ENCODE measurements around the gene ADAMTSL3.

DNA sequence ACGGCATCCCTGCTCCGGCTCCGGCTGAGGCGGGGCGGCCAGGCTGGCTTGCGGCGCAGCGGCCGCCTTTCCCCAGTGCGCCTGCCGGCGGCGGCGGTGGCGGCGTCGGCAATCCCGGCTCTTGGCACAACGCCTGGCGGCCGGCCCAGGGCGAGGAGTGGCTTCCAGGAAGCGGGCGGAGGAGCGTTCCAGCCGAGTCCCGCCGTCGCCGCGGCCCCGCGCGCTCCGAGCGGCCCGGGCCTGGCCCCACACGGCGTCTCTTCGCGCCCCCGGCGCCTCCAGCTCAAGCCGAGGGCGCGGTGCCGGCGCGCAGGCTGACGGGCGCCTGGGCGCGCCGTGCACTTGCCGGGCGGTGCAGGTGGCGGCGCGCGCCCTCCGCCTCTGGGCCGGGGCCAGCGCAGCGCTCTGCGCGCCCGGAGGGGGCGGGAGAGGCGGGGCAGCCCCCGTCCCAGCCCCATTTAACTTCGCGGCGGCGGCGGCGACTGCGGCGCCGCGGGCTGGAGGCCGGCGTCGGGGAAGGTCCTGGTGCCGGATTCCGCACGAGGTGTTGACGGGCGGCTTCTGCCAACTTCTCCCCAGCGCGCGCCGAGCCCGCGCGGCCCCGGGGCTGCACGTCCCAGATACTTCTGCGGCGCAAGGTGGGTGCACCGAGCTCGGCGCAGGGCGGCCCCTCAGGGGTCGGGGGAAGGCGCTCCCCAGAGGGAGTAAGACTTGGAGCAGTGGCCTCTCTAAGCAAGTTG lies at the start of gene ADAMTSL3:
- peak; percentile 80 for TF ChIP-seq MAX (IDR thresholded peaks at IDR 0.05)
- no peak for TF ChIP-seq POLR2A (IDR thresholded peaks at IDR 0.05; ENCODE audit: control extremely low read depth in 1 of 2, low read depth in 2 of 2, low read length in 2 of 2)
- TF ChIP-seq CBX5 (IDR thresholded peaks at IDR 0.05; ENCODE audit: low read depth, low read length): no peak
